ENCODE data around the gene KHDRBS1. TPM values are rescaled to one million over a fixed set of nuclear protein-coding genes. Genes with fewer than 3 reads are reported as not detected.
"Not testable (repeated sequence)": the region's sequence is repeated elsewhere in the genome, so short reads cannot be mapped to it uniquely, and the experiment has no call there.

The KHDRBS1 gene
- total and polyA plus RNA-seq, 3 donors from 2014 or later = 90.4 to 133 (median 95.0) TPM

DNA sequence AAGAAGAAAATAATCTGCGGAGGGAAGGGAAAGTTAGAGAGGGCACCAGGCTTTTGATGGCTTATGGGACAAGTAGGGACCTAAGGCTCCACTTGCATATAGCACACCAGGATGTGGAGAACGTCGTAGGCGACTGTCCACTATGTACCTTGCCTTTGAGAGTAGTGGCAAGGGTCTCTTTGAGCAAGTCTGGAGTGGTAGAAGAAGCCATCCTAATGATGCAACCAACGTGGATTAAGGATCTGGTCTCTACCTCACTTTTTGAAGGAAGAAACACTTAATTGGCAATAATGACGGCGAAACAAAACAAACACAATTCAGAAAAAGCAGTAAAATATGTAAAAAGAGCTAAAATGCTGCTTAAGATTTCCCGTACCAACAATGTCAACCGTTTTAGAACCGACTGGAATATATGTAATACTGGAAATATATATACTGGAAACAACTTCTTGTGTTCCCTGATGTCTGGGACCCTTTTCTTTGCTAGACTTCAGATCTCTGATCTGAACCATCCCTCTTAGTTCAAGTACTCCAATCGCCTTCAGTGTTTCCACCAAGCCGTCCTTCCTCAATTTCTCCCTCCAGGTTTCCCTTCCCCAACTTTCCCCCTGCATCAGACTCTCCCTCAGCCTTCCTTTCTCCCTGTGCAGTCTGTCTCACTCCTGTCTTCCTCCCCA lies 821 bp upstream of the KHDRBS1 start:
- H3K36me3 ChIP-seq (ENCODE audit: low read depth, missing control alignments) = no peaks in the 10 kb centered on the region
- DNase-seq = no peak
- intact Hi-C loops (cut with DNase I; ENCODE audit: low total_unique reads) = no loop called here
- H3K4me1 ChIP-seq = peaks cover 14% of the 10 kb centered on the region
- H3K27me3 ChIP-seq = no peaks in the 10 kb centered on the region
- H3K27ac ChIP-seq = peak overlapping the region; percentile 81 to 99
- H3K4me3 ChIP-seq = peak overlapping the region; percentile 86 to 100
- 40 to 42% methylated on average over 12 of the region's 12 CpGs for WGBS, 2 donors
- TF ChIP-seq, protein P1, sequence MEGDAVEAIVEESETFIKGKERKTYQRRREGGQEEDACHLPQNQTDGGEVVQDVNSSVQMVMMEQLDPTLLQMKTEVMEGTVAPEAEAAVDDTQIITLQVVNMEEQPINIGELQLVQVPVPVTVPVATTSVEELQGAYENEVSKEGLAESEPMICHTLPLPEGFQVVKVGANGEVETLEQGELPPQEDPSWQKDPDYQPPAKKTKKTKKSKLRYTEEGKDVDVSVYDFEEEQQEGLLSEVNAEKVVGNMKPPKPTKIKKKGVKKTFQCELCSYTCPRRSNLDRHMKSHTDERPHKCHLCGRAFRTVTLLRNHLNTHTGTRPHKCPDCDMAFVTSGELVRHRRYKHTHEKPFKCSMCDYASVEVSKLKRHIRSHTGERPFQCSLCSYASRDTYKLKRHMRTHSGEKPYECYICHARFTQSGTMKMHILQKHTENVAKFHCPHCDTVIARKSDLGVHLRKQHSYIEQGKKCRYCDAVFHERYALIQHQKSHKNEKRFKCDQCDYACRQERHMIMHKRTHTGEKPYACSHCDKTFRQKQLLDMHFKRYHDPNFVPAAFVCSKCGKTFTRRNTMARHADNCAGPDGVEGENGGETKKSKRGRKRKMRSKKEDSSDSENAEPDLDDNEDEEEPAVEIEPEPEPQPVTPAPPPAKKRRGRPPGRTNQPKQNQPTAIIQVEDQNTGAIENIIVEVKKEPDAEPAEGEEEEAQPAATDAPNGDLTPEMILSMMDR (IDR thresholded peaks at IDR 0.05) = no peak
- TF ChIP-seq POLR2A (IDR thresholded peaks at IDR 0.05) = no peak
- H3K9me3 ChIP-seq = no peaks in the 10 kb centered on the region

DNA sequence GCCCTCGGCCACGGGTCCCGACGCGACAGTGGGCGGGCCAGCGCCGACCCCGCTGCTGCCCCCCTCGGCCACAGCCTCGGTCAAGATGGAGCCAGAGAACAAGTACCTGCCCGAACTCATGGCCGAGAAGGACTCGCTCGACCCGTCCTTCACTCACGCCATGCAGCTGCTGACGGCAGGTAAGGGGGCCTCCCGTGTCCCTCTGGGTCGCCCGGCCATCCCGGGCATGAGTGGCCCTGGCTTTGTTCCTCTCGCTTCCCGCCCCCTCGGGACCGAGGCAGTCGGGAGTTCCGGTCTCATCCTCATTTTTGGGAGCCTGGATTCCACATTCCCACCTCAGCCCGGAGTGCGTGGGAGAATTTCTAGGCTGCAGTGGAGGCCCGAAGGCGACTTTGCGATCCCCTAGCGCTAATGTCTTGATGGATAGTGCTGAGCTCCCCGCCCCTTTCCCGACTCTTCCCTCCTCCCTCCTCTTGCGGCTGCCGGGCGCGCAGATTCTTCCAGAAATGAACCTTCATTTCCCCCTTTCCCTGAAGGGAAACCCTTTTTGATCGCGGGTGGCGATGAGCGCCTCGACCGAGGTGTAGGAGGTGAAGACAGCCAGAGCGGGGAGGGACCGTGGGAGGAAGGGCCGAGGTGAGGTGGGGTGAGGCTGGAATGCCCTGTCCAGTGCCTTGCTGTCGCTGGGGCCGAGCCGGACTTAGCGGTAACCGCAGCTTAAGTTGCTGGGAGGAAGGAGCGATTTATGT lies 705 bp downstream of the KHDRBS1 start:
- no peaks in the 10 kb centered on the region for H3K27me3 ChIP-seq
- 1% methylated on average over 38 to 48 of the region's 55 CpGs for WGBS, 2 donors
- intact Hi-C loops (cut with DNase I; ENCODE audit: low total_unique reads) = no loop called here
- H3K4me3 ChIP-seq = peak overlapping the region; percentile 86 to 100
- no peaks in the 10 kb centered on the region for H3K9me3 ChIP-seq
- no peaks in the 10 kb centered on the region for H3K36me3 ChIP-seq (ENCODE audit: low read depth, missing control alignments)
- TF ChIP-seq, protein P1 (IDR thresholded peaks at IDR 0.05) = no peak
- no peak for TF ChIP-seq POLR2A (IDR thresholded peaks at IDR 0.05)
- DNase-seq = peak; percentile 68
- peaks cover 21% of the 10 kb centered on the region for H3K4me1 ChIP-seq
- peak overlapping the region; percentile 92 to 99 for H3K27ac ChIP-seq

DNA sequence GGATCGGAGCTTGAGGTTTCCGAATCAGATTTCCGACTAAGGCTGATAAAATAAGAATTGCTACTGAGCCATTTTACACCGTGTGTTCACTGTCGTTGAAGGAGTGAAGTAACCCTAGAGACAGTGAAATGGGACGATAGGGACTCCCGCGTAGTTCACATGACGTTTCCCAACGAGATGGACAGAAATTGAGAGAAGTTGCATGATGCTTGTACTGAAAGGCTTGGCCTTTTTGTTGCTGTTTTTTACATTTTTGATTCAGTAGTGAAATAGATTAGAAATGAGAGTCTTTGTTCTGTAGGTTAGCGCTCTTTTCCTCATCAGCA lies 1.2 kb downstream of the KHDRBS1 start:
- intact Hi-C loops (cut with DNase I; ENCODE audit: low total_unique reads) = no loop called here
- H3K4me3 ChIP-seq = peak overlapping the region; percentile 86 to 100
- H3K4me1 ChIP-seq = peaks cover 26% of the 10 kb centered on the region
- peak overlapping the region; percentile 92 to 99 for H3K27ac ChIP-seq
- no peak for TF ChIP-seq POLR2A (IDR thresholded peaks at IDR 0.05)
- TF ChIP-seq, protein P1 (IDR thresholded peaks at IDR 0.05) = no peak
- 1% methylated on average over 11 of the region's 11 CpGs for WGBS, 2 donors
- H3K9me3 ChIP-seq = no peaks in the 10 kb centered on the region
- no peak for DNase-seq
- H3K27me3 ChIP-seq = no peaks in the 10 kb centered on the region
- no peaks in the 10 kb centered on the region for H3K36me3 ChIP-seq (ENCODE audit: low read depth, missing control alignments)

DNA sequence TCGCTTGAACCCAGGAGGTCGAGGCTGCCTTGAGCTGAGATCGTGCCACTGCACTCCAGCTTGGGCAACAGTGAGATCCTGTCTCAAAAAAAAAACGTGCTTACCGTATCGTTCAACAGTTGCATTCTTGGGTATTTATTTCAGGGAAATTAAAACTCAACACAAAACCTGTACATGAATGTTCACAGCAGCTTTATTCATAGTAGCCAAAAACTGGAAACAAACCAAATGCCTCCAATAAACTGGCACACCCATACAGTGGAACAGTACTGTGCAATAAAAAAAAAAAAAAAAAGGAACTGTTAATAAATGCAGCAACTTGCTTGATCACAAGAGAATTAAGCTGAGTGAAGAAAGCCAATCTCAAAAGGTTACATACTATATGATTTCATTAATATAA lies 6.7 kb downstream of the KHDRBS1 start:
- Histone ChIP-seq H3K4me3 (no peak overlapping the region), H3K36me3 (ENCODE audit: low read depth, missing control alignments) (no peaks in the 10 kb centered on the region), H3K4me1 (peaks cover 41% of the 10 kb centered on the region), H3K27ac (no peak overlapping the region), H3K27me3 (no peaks in the 10 kb centered on the region), H3K9me3 (no peaks in the 10 kb centered on the region)
- no peak for DNase-seq
- TF ChIP-seq, protein P1 (IDR thresholded peaks at IDR 0.05) = no peak
- TF ChIP-seq POLR2A (IDR thresholded peaks at IDR 0.05) = no peak
- WGBS, 2 donors = 42 to 61% methylated on average over 6 of the region's 6 CpGs
- intact Hi-C loops (cut with DNase I; ENCODE audit: low total_unique reads) = no loop called here

DNA sequence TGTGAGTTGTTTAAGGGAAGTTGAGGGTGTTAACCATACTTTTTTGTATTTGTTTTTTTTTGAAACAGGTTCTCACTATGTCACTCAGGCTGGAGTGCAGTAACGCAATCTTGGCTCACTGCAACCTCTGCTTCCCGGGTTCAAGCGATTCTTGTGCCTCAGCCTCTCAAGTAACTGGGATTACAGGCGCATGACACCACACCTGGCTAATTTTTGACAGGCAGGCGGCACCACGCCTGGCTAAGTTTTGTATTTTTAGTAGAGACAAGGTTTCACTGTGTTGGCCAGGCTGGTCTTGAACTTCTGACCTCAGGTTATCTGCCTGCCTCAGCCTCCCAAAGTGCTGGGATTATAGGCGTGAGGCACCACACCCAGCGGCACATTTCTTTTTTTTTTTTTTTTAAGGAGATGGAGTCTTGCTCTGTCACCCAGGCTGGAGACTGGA lies 7.9 kb downstream of the KHDRBS1 start:
- H3K27ac ChIP-seq = not testable (repeated sequence)

More for the DNA sequence above, 7.9 kb downstream of the KHDRBS1 start:
- H3K36me3 ChIP-seq (ENCODE audit: low read depth, missing control alignments); H3K27me3 ChIP-seq; H3K4me3 ChIP-seq; intact Hi-C loops (cut with DNase I; ENCODE audit: low total_unique reads); DNase-seq; H3K9me3 ChIP-seq: not testable (repeated sequence)
- WGBS, 2 donors = 87 to 93% methylated on average over 8 of the region's 8 CpGs
- peaks cover 31% of the 10 kb centered on the region for H3K4me1 ChIP-seq
